ENCODE results near the gene GTF3C5. TPM values are rescaled to one million over a fixed set of nuclear protein-coding genes. Genes with fewer than 3 reads are reported as not detected.
"Not testable (repeated sequence)": the region's sequence is repeated elsewhere in the genome, so short reads cannot be mapped to it uniquely, and the experiment has no call there.

Gene GTF3C5
- total and polyA plus RNA-seq, 2 donors from 2014 or later: 38.0 to 47.7 TPM

DNA sequence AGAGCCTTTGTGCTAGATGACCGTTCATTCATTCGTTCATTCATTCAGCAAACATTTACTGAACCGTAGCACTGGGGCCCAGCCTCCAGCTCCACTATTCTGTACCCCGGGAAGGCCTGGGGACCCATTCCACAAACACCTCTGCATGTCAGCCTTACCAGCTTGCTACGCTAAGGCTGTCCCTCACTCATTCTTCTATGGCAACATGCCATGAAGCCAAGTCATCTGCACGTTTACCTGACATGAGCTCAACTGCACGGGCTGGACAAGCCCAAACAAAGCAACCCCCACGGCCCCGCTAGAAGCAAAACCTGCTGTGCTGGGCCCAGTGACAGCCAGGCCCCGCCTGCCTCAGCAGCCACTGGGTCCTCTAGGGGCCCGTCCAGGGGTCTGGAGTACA lies 37.0 kb downstream of the GTF3C5 start:
- H3K36me3 ChIP-seq (ENCODE audit: control insufficient read depth in 2 of 3, insufficient read depth in 3 of 3, low read length in 3 of 3): no peaks in the 10 kb centered on the region
- no peak overlapping the region for H3K27ac ChIP-seq (ENCODE audit: low read depth in 2 of 2, low read length in 2 of 2)
- H3K4me3 ChIP-seq (ENCODE audit: low read length in 3 of 3): no peak overlapping the region
- no peaks in the 10 kb centered on the region for H3K27me3 ChIP-seq (ENCODE audit: control insufficient read depth, insufficient read depth, low read length)
- H3K9ac ChIP-seq (ENCODE audit: low read length in 3 of 3): no peak overlapping the region
- no peaks in the 10 kb centered on the region for H3K9me3 ChIP-seq (ENCODE audit: control insufficient read depth in 2 of 3, insufficient read depth in 1 of 3, low read length in 3 of 3)
- DNase-seq (no peak), FAIRE-seq (no peak)
- no peaks in the 10 kb centered on the region for H3K4me1 ChIP-seq (ENCODE audit: control insufficient read depth in 2 of 3, insufficient read depth in 2 of 3, low read depth in 1 of 3, low read length in 3 of 3)
- intact Hi-C loops (cut with DNase I): no loop called here
- TF ChIP-seq, protein P1, sequence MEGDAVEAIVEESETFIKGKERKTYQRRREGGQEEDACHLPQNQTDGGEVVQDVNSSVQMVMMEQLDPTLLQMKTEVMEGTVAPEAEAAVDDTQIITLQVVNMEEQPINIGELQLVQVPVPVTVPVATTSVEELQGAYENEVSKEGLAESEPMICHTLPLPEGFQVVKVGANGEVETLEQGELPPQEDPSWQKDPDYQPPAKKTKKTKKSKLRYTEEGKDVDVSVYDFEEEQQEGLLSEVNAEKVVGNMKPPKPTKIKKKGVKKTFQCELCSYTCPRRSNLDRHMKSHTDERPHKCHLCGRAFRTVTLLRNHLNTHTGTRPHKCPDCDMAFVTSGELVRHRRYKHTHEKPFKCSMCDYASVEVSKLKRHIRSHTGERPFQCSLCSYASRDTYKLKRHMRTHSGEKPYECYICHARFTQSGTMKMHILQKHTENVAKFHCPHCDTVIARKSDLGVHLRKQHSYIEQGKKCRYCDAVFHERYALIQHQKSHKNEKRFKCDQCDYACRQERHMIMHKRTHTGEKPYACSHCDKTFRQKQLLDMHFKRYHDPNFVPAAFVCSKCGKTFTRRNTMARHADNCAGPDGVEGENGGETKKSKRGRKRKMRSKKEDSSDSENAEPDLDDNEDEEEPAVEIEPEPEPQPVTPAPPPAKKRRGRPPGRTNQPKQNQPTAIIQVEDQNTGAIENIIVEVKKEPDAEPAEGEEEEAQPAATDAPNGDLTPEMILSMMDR (IDR thresholded peaks at IDR 0.05; ENCODE audit: borderline replicate concordance, extremely low read depth, insufficient read depth): no peak

DNA sequence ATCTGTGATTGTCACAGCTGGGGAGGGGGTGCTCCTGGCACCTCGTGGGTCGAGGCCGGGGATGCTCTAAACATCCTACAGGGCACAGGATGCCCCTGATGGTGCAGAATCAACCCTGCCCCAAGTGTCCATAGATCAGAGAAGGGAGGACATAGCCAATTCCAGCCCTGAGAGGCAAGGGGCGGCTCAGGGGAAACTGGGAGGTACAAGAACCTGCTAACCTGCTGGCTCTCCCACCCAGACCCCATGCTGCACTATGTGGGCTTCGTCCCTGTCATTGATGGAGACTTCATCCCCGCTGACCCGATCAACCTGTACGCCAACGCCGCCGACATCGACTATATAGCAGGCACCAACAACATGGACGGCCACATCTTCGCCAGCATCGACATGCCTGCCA lies 37.6 kb downstream of the GTF3C5 start:
- H3K9ac ChIP-seq (ENCODE audit: low read length in 3 of 3); FAIRE-seq; H3K9me3 ChIP-seq (ENCODE audit: control insufficient read depth in 2 of 3, insufficient read depth in 1 of 3, low read length in 3 of 3); H3K4me3 ChIP-seq (ENCODE audit: low read length in 3 of 3); H3K27me3 ChIP-seq (ENCODE audit: control insufficient read depth, insufficient read depth, low read length); H3K4me1 ChIP-seq (ENCODE audit: control insufficient read depth in 2 of 3, insufficient read depth in 2 of 3, low read depth in 1 of 3, low read length in 3 of 3); intact Hi-C loops (cut with DNase I); H3K36me3 ChIP-seq (ENCODE audit: control insufficient read depth in 2 of 3, insufficient read depth in 3 of 3, low read length in 3 of 3); H3K27ac ChIP-seq (ENCODE audit: low read depth in 2 of 2, low read length in 2 of 2); DNase-seq: not testable (repeated sequence)

DNA sequence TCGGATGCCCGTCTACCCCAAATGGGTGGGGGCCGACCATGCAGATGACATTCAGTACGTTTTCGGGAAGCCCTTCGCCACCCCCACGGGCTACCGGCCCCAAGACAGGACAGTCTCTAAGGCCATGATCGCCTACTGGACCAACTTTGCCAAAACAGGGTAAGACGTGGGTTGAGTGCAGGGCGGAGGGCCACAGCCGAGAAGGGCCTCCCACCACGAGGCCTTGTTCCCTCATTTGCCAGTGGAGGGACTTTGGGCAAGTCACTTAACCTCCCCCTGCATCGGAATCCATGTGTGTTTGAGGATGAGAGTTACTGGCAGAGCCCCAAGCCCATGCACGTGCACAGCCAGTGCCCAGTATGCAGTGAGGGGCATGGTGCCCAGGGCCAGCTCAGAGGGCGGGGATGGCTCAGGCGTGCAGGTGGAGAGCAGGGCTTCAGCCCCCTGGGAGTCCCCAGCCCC lies 39.7 kb downstream of the GTF3C5 start:
- H3K27me3 ChIP-seq (ENCODE audit: control insufficient read depth, insufficient read depth, low read length); H3K4me1 ChIP-seq (ENCODE audit: control insufficient read depth in 2 of 3, insufficient read depth in 2 of 3, low read depth in 1 of 3, low read length in 3 of 3); H3K9ac ChIP-seq (ENCODE audit: low read length in 3 of 3); intact Hi-C loops (cut with DNase I); H3K9me3 ChIP-seq (ENCODE audit: control insufficient read depth in 2 of 3, insufficient read depth in 1 of 3, low read length in 3 of 3); H3K36me3 ChIP-seq (ENCODE audit: control insufficient read depth in 2 of 3, insufficient read depth in 3 of 3, low read length in 3 of 3); FAIRE-seq; H3K4me3 ChIP-seq (ENCODE audit: low read length in 3 of 3); H3K27ac ChIP-seq (ENCODE audit: low read depth in 2 of 2, low read length in 2 of 2): not testable (repeated sequence)
- peak in 1 of 5 donors; percentile 41 for DNase-seq

DNA sequence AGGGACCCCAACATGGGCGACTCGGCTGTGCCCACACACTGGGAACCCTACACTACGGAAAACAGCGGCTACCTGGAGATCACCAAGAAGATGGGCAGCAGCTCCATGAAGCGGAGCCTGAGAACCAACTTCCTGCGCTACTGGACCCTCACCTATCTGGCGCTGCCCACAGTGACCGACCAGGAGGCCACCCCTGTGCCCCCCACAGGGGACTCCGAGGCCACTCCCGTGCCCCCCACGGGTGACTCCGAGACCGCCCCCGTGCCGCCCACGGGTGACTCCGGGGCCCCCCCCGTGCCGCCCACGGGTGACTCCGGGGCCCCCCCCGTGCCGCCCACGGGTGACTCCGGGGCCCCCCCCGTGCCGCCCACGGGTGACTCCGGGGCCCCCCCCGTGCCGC lies 40.2 kb downstream of the GTF3C5 start:
- DNase-seq: peak in 1 of 5 donors; percentile 48
- FAIRE-seq; intact Hi-C loops (cut with DNase I): not testable (repeated sequence)

DNA sequence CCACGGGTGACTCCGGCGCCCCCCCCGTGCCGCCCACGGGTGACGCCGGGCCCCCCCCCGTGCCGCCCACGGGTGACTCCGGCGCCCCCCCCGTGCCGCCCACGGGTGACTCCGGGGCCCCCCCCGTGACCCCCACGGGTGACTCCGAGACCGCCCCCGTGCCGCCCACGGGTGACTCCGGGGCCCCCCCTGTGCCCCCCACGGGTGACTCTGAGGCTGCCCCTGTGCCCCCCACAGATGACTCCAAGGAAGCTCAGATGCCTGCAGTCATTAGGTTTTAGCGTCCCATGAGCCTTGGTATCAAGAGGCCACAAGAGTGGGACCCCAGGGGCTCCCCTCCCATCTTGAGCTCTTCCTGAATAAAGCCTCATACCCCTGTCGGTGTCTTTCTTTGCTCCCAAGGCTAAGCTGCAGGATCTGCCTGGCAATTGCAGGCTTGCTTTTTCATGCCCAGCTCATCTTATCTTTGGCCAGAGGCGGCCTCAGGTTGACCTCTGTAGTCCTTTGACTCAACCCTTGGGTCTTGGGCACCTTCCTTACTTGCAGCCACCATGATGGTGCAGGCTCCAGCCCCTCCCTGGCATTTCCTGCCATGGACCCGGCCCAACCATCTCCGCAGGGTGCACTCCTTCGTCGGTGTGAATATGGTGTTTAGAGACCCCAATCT lies 40.8 kb downstream of the GTF3C5 start:
- H3K36me3 ChIP-seq (ENCODE audit: control insufficient read depth in 2 of 3, insufficient read depth in 3 of 3, low read length in 3 of 3): no peaks in the 10 kb centered on the region
- no peak overlapping the region for H3K4me3 ChIP-seq (ENCODE audit: low read length in 3 of 3)
- H3K4me1 ChIP-seq (ENCODE audit: control insufficient read depth in 2 of 3, insufficient read depth in 2 of 3, low read depth in 1 of 3, low read length in 3 of 3): peaks cover 0 to 2% (median 0%) of the 10 kb centered on the region in 3 donors
- no peak overlapping the region for H3K9ac ChIP-seq (ENCODE audit: low read length in 3 of 3)
- no peak overlapping the region for H3K27ac ChIP-seq (ENCODE audit: low read depth in 2 of 2, low read length in 2 of 2)
- H3K27me3 ChIP-seq (ENCODE audit: control insufficient read depth, insufficient read depth, low read length): no peaks in the 10 kb centered on the region
- DNase-seq (peak in 1 of 5 donors; percentile 37), FAIRE-seq (no peak)
- TF ChIP-seq, protein P1 (IDR thresholded peaks at IDR 0.05; ENCODE audit: borderline replicate concordance, extremely low read depth, insufficient read depth): no peak
- intact Hi-C loops (cut with DNase I): no loop called here
- H3K9me3 ChIP-seq (ENCODE audit: control insufficient read depth in 2 of 3, insufficient read depth in 1 of 3, low read length in 3 of 3): no peaks in the 10 kb centered on the region

More for the DNA sequence above, 40.2 kb downstream of the GTF3C5 start:
- H3K9ac ChIP-seq (ENCODE audit: low read length in 3 of 3); H3K27me3 ChIP-seq (ENCODE audit: control insufficient read depth, insufficient read depth, low read length); H3K4me3 ChIP-seq (ENCODE audit: low read length in 3 of 3); H3K4me1 ChIP-seq (ENCODE audit: control insufficient read depth in 2 of 3, insufficient read depth in 2 of 3, low read depth in 1 of 3, low read length in 3 of 3); H3K27ac ChIP-seq (ENCODE audit: low read depth in 2 of 2, low read length in 2 of 2); H3K36me3 ChIP-seq (ENCODE audit: control insufficient read depth in 2 of 3, insufficient read depth in 3 of 3, low read length in 3 of 3); H3K9me3 ChIP-seq (ENCODE audit: control insufficient read depth in 2 of 3, insufficient read depth in 1 of 3, low read length in 3 of 3): not testable (repeated sequence)

DNA sequence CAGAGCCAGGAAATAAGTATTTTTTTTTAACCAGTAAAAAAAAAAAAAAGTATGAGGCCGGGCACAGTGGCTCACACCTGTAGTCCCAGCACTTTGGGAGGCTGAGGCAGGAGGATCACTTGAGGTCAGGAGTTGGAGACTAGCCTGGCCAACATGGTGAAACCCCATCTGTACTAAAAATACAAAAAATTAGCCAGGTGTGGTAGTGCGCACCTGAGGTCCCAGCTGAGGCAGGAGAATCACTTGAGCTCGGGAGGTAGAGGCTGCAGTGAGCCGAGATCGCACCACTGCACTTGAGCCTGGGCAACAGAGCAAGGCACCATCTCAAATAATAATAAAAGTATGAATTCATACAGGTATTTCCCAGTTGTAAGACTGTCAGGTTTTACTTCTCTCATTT lies 41.4 kb downstream of the GTF3C5 start:
- H3K36me3 ChIP-seq (ENCODE audit: control insufficient read depth in 2 of 3, insufficient read depth in 3 of 3, low read length in 3 of 3); DNase-seq; intact Hi-C loops (cut with DNase I); H3K27me3 ChIP-seq (ENCODE audit: control insufficient read depth, insufficient read depth, low read length); H3K4me3 ChIP-seq (ENCODE audit: low read length in 3 of 3); H3K9me3 ChIP-seq (ENCODE audit: control insufficient read depth in 2 of 3, insufficient read depth in 1 of 3, low read length in 3 of 3); H3K27ac ChIP-seq (ENCODE audit: low read depth in 2 of 2, low read length in 2 of 2); H3K4me1 ChIP-seq (ENCODE audit: control insufficient read depth in 2 of 3, insufficient read depth in 2 of 3, low read depth in 1 of 3, low read length in 3 of 3); FAIRE-seq; H3K9ac ChIP-seq (ENCODE audit: low read length in 3 of 3): not testable (repeated sequence)
